H1 (cell line): ENCODE data around the gene FAM53B. TPM values are rescaled to one million over a fixed set of nuclear protein-coding genes. Genes with fewer than 3 reads are reported as not detected.

ENCODE experiments used
- CTCF ChIA-PET: fragments of 300-600 bp; sonication (Branson Sonifier 250); formaldehyde crosslinking; loops from one replicate; lab custom pipeline; 2021; ENCODE audit not compliant: partially characterized antibody; lab: Charles Lee
- POLR2A ChIA-PET: fragments of 300-600 bp; sonication (Branson Sonifier 250); formaldehyde crosslinking; loops from one replicate; lab custom pipeline; 2021; ENCODE audit warnings: inconsistent platforms; ENCODE audit not compliant: partially characterized antibody; lab: Charles Lee
- DNase-seq, 2 experiments: peaks; one replicate each; pipeline versions ENCODE4 v3.0.0 to v3.0.0-alpha.2; 2010 to 2022; ENCODE audit warnings: low spot score in 2 of 2, low read depth in 1 of 2, mixed read lengths in 1 of 2
- FAIRE-seq: peaks from 2 replicates; lab custom pipeline; 2011; peaks lifted over from hg19 to GRCh38; lab: Jason Lieb, UNC
- H2AFZ ChIP-seq: 2 replicates; pipeline ENCODE4 v1.8.1; 2012; ENCODE audit warnings: low read length, inconsistent platforms
- H2AK5ac ChIP-seq: 2 replicates; pipeline ENCODE4 v1.6.1; 2013; ENCODE audit warnings: low read depth, low read length
- H2BK120ac ChIP-seq: replicated peaks from 2 replicates; pipeline ENCODE3; 2013; ENCODE audit warnings: low read depth, low read length, inconsistent platforms
- H2BK12ac ChIP-seq: 2 replicates; pipeline ENCODE4 v1.6.1; 2013; ENCODE audit warnings: low read depth, low read length
- H2BK15ac ChIP-seq: 2 replicates; pipeline ENCODE4 v1.6.1; 2013; ENCODE audit warnings: low read length
- H2BK20ac ChIP-seq: 2 replicates; pipeline ENCODE4 v1.6.1; 2013; ENCODE audit warnings: low read length
- H2BK5ac ChIP-seq: 2 replicates; pipeline ENCODE4 v1.6.1; 2013; ENCODE audit warnings: low read depth, low read length
- H3K14ac ChIP-seq: 2 replicates; pipeline ENCODE4 v1.6.1; 2013; ENCODE audit warnings: inconsistent platforms; ENCODE audit not compliant: insufficient read length
- H3K18ac ChIP-seq: 2 replicates; pipeline ENCODE4 v1.6.1; 2013; ENCODE audit warnings: low read length; ENCODE audit errors: extremely low read depth
- H3K23ac ChIP-seq: 2 replicates; pipeline ENCODE4 v1.6.1; 2013; ENCODE audit warnings: inconsistent platforms; ENCODE audit not compliant: insufficient read length
- H3K23me2 ChIP-seq: 2 replicates; pipeline ENCODE4 v1.6.1; 2013; ENCODE audit warnings: low read depth, low read length
- H3K27ac ChIP-seq: 2 replicates; pipeline ENCODE4 v1.6.1; 2011; ENCODE audit warnings: low read depth, low read length, inconsistent platforms
- H3K27me3 ChIP-seq, 4 experiments: replicated peaks in 1 of 4; 1 replicate in 1 of 4; 2 replicates in 3 of 4; pipeline versions ENCODE4 v1.6.1 to v1.8.1; 2011 to 2013; ENCODE audit warnings: low read length in 3 of 4, mild to moderate bottlenecking in 3 of 4, inconsistent platforms in 2 of 4, mixed read lengths in 2 of 4, moderate library complexity in 1 of 4; ENCODE audit not compliant: control insufficient read depth in 3 of 4, insufficient read depth in 3 of 4; ENCODE audit errors: extremely low read depth in 1 of 4
- H3K36me3 ChIP-seq, 4 experiments: 2 replicates each; pipeline versions ENCODE4 v1.6.1 to v1.8.1; 2011 to 2013; ENCODE audit warnings: mild to moderate bottlenecking in 4 of 4, low read length in 3 of 4, moderate library complexity in 2 of 4, control low read depth in 1 of 4, inconsistent platforms in 1 of 4; ENCODE audit not compliant: insufficient read depth in 4 of 4, control insufficient read depth in 2 of 4
- H3K4ac ChIP-seq: replicated peaks from 2 replicates; pipeline ENCODE3; 2013; ENCODE audit warnings: low read length, low read depth, mixed read lengths, inconsistent platforms; ENCODE audit not compliant: insufficient read length
- H3K4me1 ChIP-seq, 4 experiments: replicated peaks in 1 of 4; 1 replicate in 1 of 4; 2 replicates in 3 of 4; pipeline versions ENCODE4 v1.6.1 to v1.8.1; 2011 to 2013; ENCODE audit warnings: low read length in 3 of 4, inconsistent platforms in 2 of 4, mixed read lengths in 1 of 4; ENCODE audit not compliant: insufficient read depth in 4 of 4, control insufficient read depth in 3 of 4
- H3K4me2 ChIP-seq, 2 experiments: 2 replicates each; pipeline versions ENCODE4 v1.6.1 to v1.8.1; 2011 to 2013; ENCODE audit warnings: low read depth in 2 of 2, low read length in 2 of 2, control low read depth in 1 of 2, inconsistent platforms in 1 of 2, mild to moderate bottlenecking in 1 of 2; ENCODE audit not compliant: insufficient read depth in 1 of 2
- H3K4me3 ChIP-seq, 4 experiments: fragments of 200-600, 300-600 bp in 1 of 4; sonication (generic), shearing (Covaris generic), sonication (Bioruptor Twin) in 1 of 4; 2 replicates each; pipeline versions ENCODE4 v1.5.1 to v1.8.1; 2011 to 2016; ENCODE audit warnings: low read length in 4 of 4, low read depth in 3 of 4, control low read depth in 2 of 4, inconsistent platforms in 2 of 4, mild to moderate bottlenecking in 2 of 4, mixed read lengths in 1 of 4, moderate library complexity in 1 of 4; ENCODE audit not compliant: insufficient read depth in 2 of 4; ENCODE audit errors: extremely low read depth in 1 of 4
- H3K56ac ChIP-seq: replicated peaks from 2 replicates; pipeline ENCODE3; 2013; ENCODE audit warnings: low read depth, mild to moderate bottlenecking, mixed read lengths, low read length, inconsistent platforms; ENCODE audit not compliant: insufficient read length
- H3K79me1 ChIP-seq: 2 replicates; pipeline ENCODE4 v1.6.1; 2013; ENCODE audit warnings: low read depth, low read length, control low read depth
- H3K79me2 ChIP-seq, 2 experiments: 2 replicates each; pipeline versions ENCODE4 v1.6.1 to v1.8.1; 2012 to 2013; ENCODE audit warnings: low read length in 2 of 2, mild to moderate bottlenecking in 2 of 2, inconsistent platforms in 1 of 2; ENCODE audit not compliant: insufficient read depth in 2 of 2, control insufficient read depth in 1 of 2
- H3K9ac ChIP-seq, 4 experiments: replicated peaks in 1 of 4; 1 replicate in 1 of 4; 2 replicates in 3 of 4; pipeline versions ENCODE4 v1.6.1 to v1.8.1; 2011 to 2013; ENCODE audit warnings: low read depth in 3 of 4, low read length in 3 of 4, control low read depth in 2 of 4, mild to moderate bottlenecking in 2 of 4, moderate library complexity in 2 of 4, inconsistent platforms in 1 of 4; ENCODE audit errors: extremely low read depth in 1 of 4
- H3K9me3 ChIP-seq, 2 experiments: 2 replicates each; pipeline versions ENCODE4 v1.6.1 to v1.8.1; 2012 to 2013; ENCODE audit warnings: mild to moderate bottlenecking in 2 of 2, moderate library complexity in 2 of 2, control low read depth in 1 of 2, inconsistent platforms in 1 of 2, low read depth in 1 of 2, low read length in 1 of 2, mixed read lengths in 1 of 2; ENCODE audit not compliant: insufficient read depth in 2 of 2
- H4K20me1 ChIP-seq, 2 experiments: replicated peaks in 1 of 2; 2 replicates each; pipeline versions ENCODE3 to v1.8.1; 2011 to 2013; ENCODE audit warnings: inconsistent platforms in 2 of 2, low read length in 2 of 2, mild to moderate bottlenecking in 1 of 2; ENCODE audit not compliant: insufficient read depth in 2 of 2, control insufficient read depth in 1 of 2
- H4K5ac ChIP-seq: 2 replicates; pipeline ENCODE4 v1.6.1; 2013; ENCODE audit warnings: low read length, low read depth, mixed read lengths, inconsistent platforms; ENCODE audit not compliant: insufficient read length
- H4K8ac ChIP-seq: 2 replicates; pipeline ENCODE4 v1.8.0; 2013; ENCODE audit warnings: mild to moderate bottlenecking, moderate library complexity, low read length, inconsistent platforms; ENCODE audit not compliant: insufficient read depth; ENCODE audit errors: extremely low read depth
- H4K91ac ChIP-seq: replicated peaks from 2 replicates; pipeline ENCODE3; 2013; ENCODE audit warnings: low read length, mixed read lengths, inconsistent platforms; ENCODE audit not compliant: insufficient read length
- CREB1 ChIP-seq: IDR thresholded peaks from 2 replicates; pipeline ENCODE4 v1.6.1; 2012; ENCODE audit warnings: inconsistent platforms
- SIRT6 ChIP-seq: IDR thresholded peaks from one replicate; pipeline ENCODE4 v1.7.1; 2012; ENCODE audit warnings: low read length, inconsistent platforms
- WGBS, 2 experiments: shearing (Covaris generic) in 1 of 2; methylation state at CpG; one replicate each; pipeline versions ENCODE4 v1.1.6 to v1.1.7; 2013 to 2015; ENCODE audit warnings: low lambda C conversion rate in 2 of 2, mixed read lengths in 2 of 2, inconsistent platforms in 1 of 2, low coverage in 1 of 2, missing lambda C conversion rate in 1 of 2; ENCODE audit not compliant: insufficient replicate concordance in 2 of 2, insufficient coverage in 1 of 2, insufficient read length in 1 of 2; ENCODE audit errors: extremely low coverage in 1 of 2, missing lambda C conversion rate in 1 of 2; 5-methylcytosine and 5-hydroxymethylcytosine counted together
- polyA plus RNA-seq, 7 experiments: library from polyadenylated mRNA; depleted of rRNA in 3 of 7; stranded (reverse) in 5 of 7; unstranded in 2 of 7; fragments of >200 nt in 5 of 7; fragments of 200-250 nt in 2 of 7; gene quantifications; 1 replicate in 5 of 7; 2 replicates in 1 of 7; 4 replicates in 1 of 7; pipeline versions ENCODE4 v1.2.1 to v1.2.3, GENCODE V29; 2011 to 2013; ENCODE audit warnings: missing spikeins in 2 of 7, mixed read lengths in 2 of 7
- total RNA-seq: library from RNA; stranded (reverse); fragmentation: NEBNext Ultra II Directional; extraction: Animal tissue kit (Norgen Biotek cat#: 25700); gene quantifications from 2 replicates; pipeline ENCODE4 v1.2.1, GENCODE V29; 2021

Gene FAM53B
- total and polyA plus RNA-seq, 2 of the 8 experiments (the other 6 are each of a cell fraction or from before 2014, with no cell fraction given): 5.3 to 14.4 TPM

- DNase-seq (no peak), FAIRE-seq (no peak)
- no peak overlapping the region for H3K56ac ChIP-seq
- H2AFZ ChIP-seq: no peak overlapping the region
- no peak overlapping the region for H3K18ac ChIP-seq
- 83% methylated on average over 13 of the region's 13 CpGs; no CpG with 5 or more reads in 1 of the 2 experiments for WGBS, 2 experiments
- no peak overlapping the region for H4K8ac ChIP-seq
- no peak overlapping the region for H3K4me2 ChIP-seq
- H3K4me3 ChIP-seq: no peak overlapping the region
- 0 out of 2 replicates have a peak overlapping the region, but pooled peaks have one; percentile 5 for H2BK5ac ChIP-seq
- no peak overlapping the region for H3K23ac ChIP-seq
- no peak overlapping the region for H2BK15ac ChIP-seq
- no peak overlapping the region for H2BK12ac ChIP-seq
- peaks cover 0 to 7% of the 10 kb centered on the region in 2 experiments for H4K20me1 ChIP-seq
- no peak overlapping the region for H3K9ac ChIP-seq
- H3K4me1 ChIP-seq: peaks cover 0 to 17% (median 11%) of the 10 kb centered on the region in 4 experiments; a peak in 6 of 7 replicates
- no peaks in the 10 kb centered on the region for H3K27me3 ChIP-seq
- no peaks in the 10 kb centered on the region for H3K79me2 ChIP-seq
- ChIA-PET POLR2A (no interaction called here), CTCF (interaction anchor here (0.5 to 1.6 kb wide), 7 partner anchors 9 to 230 kb away, joined by 3 to 5 read pairs (median 3); no protein-coding TSS in a partner anchor)
- no peak overlapping the region for H4K5ac ChIP-seq
- H3K23me2 ChIP-seq: no peaks in the 10 kb centered on the region
- no peak overlapping the region for H2BK20ac ChIP-seq
- H3K9me3 ChIP-seq: no peaks in the 10 kb centered on the region
- no peak overlapping the region for H3K27ac ChIP-seq
- no peak overlapping the region for H2BK120ac ChIP-seq
- no peak overlapping the region for H3K4ac ChIP-seq
- peaks cover 4% of the 10 kb centered on the region for H3K79me1 ChIP-seq
- H3K14ac ChIP-seq: no peak overlapping the region
- no peak overlapping the region for H2AK5ac ChIP-seq
- no peak overlapping the region for H4K91ac ChIP-seq
- no peaks in the 10 kb centered on the region for H3K36me3 ChIP-seq
- TF ChIP-seq SIRT6 (no peak), CREB1 (no peak)
Measured at GRCh38 chr10:124655191-124656112, 88.7 kb downstream of the FAM53B start.
